Activated CD4-positive, alpha-beta T cell treated with anti-CD3 and anti-CD28 coated beads, Interleukin-2, amount 50 U/mL, for 16 hours (primary cell): ENCODE data around the gene VGF.

ENCODE experiments used
- DNase-seq: peaks from one replicate; pipeline ENCODE4 v3.0.0-alpha.2; 2020

VGF gene

GRCh38 chr7:101180130-101180755, 14.9 kb upstream of the VGF start, which contains the start of gene NAT16:
NAT16 (minus strand) TSS chr7:101180293; CDS start chr7:101174807, 5,486 bp downstream.
- DNase-seq: no peak

- DNase-seq: no peak
These were observed 14.3 kb upstream of the VGF start for GRCh38 chr7:101179713-101180112.

- DNase-seq: no peak
These were observed 13.7 kb upstream of the VGF start for GRCh38 chr7:101179117-101179516.

- DNase-seq: no peak
These were observed 12.3 kb upstream of the VGF start for GRCh38 chr7:101177644-101178043.

- DNase-seq: no peak
These were observed 10.3 kb upstream of the VGF start for GRCh38 chr7:101175664-101176063.

- no peak for DNase-seq
These were observed 9.0 kb upstream of the VGF start for GRCh38 chr7:101174322-101174854.

GRCh38 chr7:101173752-101174244, 8.4 kb upstream of the VGF start:
- peak; percentile 78 for DNase-seq

- no peak for DNase-seq
These were observed 7.7 kb upstream of the VGF start for GRCh38 chr7:101172854-101173751.

GRCh38 chr7:101172005-101172853, 6.9 kb upstream of the VGF start:
- DNase-seq: no peak

GRCh38 chr7:101171442-101171837, 6.1 kb upstream of the VGF start:
- no peak for DNase-seq

GRCh38 chr7:101170617-101171441, 5.5 kb upstream of the VGF start:
- no peak for DNase-seq

GRCh38 chr7:101169838-101170551, 4.6 kb upstream of the VGF start:
- DNase-seq: peak; percentile 80

GRCh38 chr7:101169110-101169837, 3.9 kb upstream of the VGF start:
- DNase-seq: no peak

- no peak for DNase-seq
These were observed 3.2 kb upstream of the VGF start for GRCh38 chr7:101168412-101169049.

GRCh38 chr7:101167645-101168411, 2.5 kb upstream of the VGF start:
- DNase-seq: no peak

- DNase-seq: no peak
These were observed 1.7 kb upstream of the VGF start for GRCh38 chr7:101166909-101167644.

- DNase-seq: no peak
These were observed 1.2 kb upstream of the VGF start for GRCh38 chr7:101166648-101166908.

- no peak for DNase-seq
These were observed 734 bp upstream of the VGF start for GRCh38 chr7:101165958-101166647.
